K562 (cell line): ENCODE data around the gene KRT28. TPM values are rescaled to one million over a fixed set of nuclear protein-coding genes. Genes with fewer than 3 reads are reported as not detected.

ENCODE experiments used
- ATAC-seq: fragments of 200-7000 bp; cut with Tn5 transposase; 3 replicates; pipeline ENCODE4 v1.9.1; 2020; ENCODE audit warnings: moderate library complexity
- BruUV-seq: library from RNA; stranded (reverse); fragments of 400-500 nt; replicated peaks from 2 replicates; lab custom pipeline; 2021; lab: Mats Ljungman, UMichigan
- CTCF ChIA-PET: fragments of 300-600 bp; formaldehyde crosslinking; extraction: SDS; loops from one replicate; lab custom pipeline; 2021; ENCODE audit warnings: low intra/inter-chr PET ratio; lab: Yijun Ruan, JAX
- POLR2A ChIA-PET: fragments of 300-600, 350-650 bp; sonication (Branson Sonifier 250); formaldehyde crosslinking; extraction: SDS; loops from one replicate; lab custom pipeline; 2021; ENCODE audit warnings: antibody characterized with exemption, inconsistent platforms; lab: Yijun Ruan, JAX
- DNase-seq, 4 experiments: peaks; one replicate each; pipeline versions ENCODE4 v3.0.0 to v3.0.0-alpha.2; 2011 to 2018; ENCODE audit warnings: low spot score in 3 of 4, mixed read lengths in 3 of 4; ENCODE audit errors: extremely low read depth in 1 of 4
- FAIRE-seq: peaks from 2 replicates; lab custom pipeline; 2011; peaks lifted over from hg19 to GRCh38; lab: Jason Lieb, UNC
- H2AFZ ChIP-seq: 2 replicates; pipeline ENCODE4 v1.6.0; 2011; ENCODE audit warnings: low read depth, low read length, control low read depth, inconsistent platforms
- H3K27ac ChIP-seq: fragments of 200-600 bp; 3 replicates; pipeline ENCODE4 v1.8.0; 2011; ENCODE audit warnings: low read depth, mild to moderate bottlenecking, control low read depth, inconsistent platforms, low read length, moderate library complexity, mixed read lengths; ENCODE audit errors: extremely low read depth
- H3K27me3 ChIP-seq, 2 experiments: fragments of 300-600 bp in 1 of 2; 2 replicates in 1 of 2; 3 replicates in 1 of 2; pipeline versions ENCODE4 v1.6.0 to v1.8.0; 2011; ENCODE audit warnings: inconsistent platforms in 2 of 2, low read length in 2 of 2, mild to moderate bottlenecking in 1 of 2, mixed read lengths in 1 of 2, moderate library complexity in 1 of 2; ENCODE audit not compliant: control insufficient read depth in 2 of 2, insufficient read depth in 2 of 2
- H3K36me3 ChIP-seq: fragments of 300-600 bp; 3 replicates; pipeline ENCODE4 v1.8.0; 2011; ENCODE audit warnings: mild to moderate bottlenecking, low read length, inconsistent platforms; ENCODE audit not compliant: control insufficient read depth, insufficient read depth
- H3K4me1 ChIP-seq, 2 experiments: fragments of 200-600 bp in 1 of 2; replicated peaks in 1 of 2; 2 replicates in 1 of 2; 3 replicates in 1 of 2; pipeline versions ENCODE4 v1.5.1 to v1.8.0; 2011; ENCODE audit warnings: inconsistent platforms in 2 of 2, low read length in 2 of 2, mild to moderate bottlenecking in 1 of 2, mixed read lengths in 1 of 2, moderate library complexity in 1 of 2; ENCODE audit not compliant: control insufficient read depth in 2 of 2, insufficient read depth in 2 of 2
- H3K4me2 ChIP-seq: 2 replicates; pipeline ENCODE4 v1.6.1; 2011; ENCODE audit warnings: low read length, control low read depth, inconsistent platforms, mixed read lengths; ENCODE audit not compliant: insufficient read depth
- H3K4me3 ChIP-seq: fragments of 200-600 bp; sonication (generic), shearing (Covaris generic); 2 replicates; pipeline ENCODE4 v1.5.1; 2016; ENCODE audit warnings: control low read depth, inconsistent platforms
- H3K79me2 ChIP-seq: fragments of 200-600 bp; 3 replicates; pipeline ENCODE4 v1.8.0; 2011; ENCODE audit warnings: low read length, inconsistent platforms; ENCODE audit not compliant: control insufficient read depth, insufficient read depth
- H3K9ac ChIP-seq, 2 experiments: 2 replicates each; pipeline versions ENCODE4 v1.6.0 to v1.6.1; 2011; ENCODE audit warnings: low read depth in 2 of 2, low read length in 2 of 2, control low read depth in 1 of 2, inconsistent platforms in 1 of 2, mild to moderate bottlenecking in 1 of 2, mixed read lengths in 1 of 2; ENCODE audit not compliant: insufficient read depth in 1 of 2
- H3K9me1 ChIP-seq: one replicate; pipeline ENCODE4 v1.6.0; 2011; ENCODE audit warnings: inconsistent platforms, mild to moderate bottlenecking, low read length, moderate library complexity; ENCODE audit not compliant: control insufficient read depth, insufficient read depth
- H3K9me3 ChIP-seq: replicated peaks from 2 replicates; pipeline ENCODE4 v1.5.1; 2011; ENCODE audit warnings: low read depth, low read length, inconsistent platforms; ENCODE audit not compliant: control insufficient read depth, insufficient read depth
- H4K20me1 ChIP-seq: replicated peaks from 2 replicates; pipeline ENCODE4 v1.6.1; 2011; ENCODE audit warnings: low read length, inconsistent platforms, mixed read lengths; ENCODE audit not compliant: control insufficient read depth, insufficient read depth
- CHD1 ChIP-seq: fragments of 200-600 bp; sonication (generic); IDR thresholded peaks from one replicate; pipeline ENCODE4 v1.6.1; 2012; ENCODE audit warnings: mild to moderate bottlenecking, moderate library complexity, low read length, inconsistent platforms
- DDX20 ChIP-seq: fragments of 450-650 bp; IDR thresholded peaks from 2 replicates; pipeline ENCODE4 v1.6.1; 2016; ENCODE audit warnings: missing genetic modification characterization, low read depth, mild to moderate bottlenecking, missing compliant biosample characterization, moderate library complexity
- KDM2B ChIP-seq: fragments of 250-450 bp; sonication (Bioruptor Pico); IDR thresholded peaks from 2 replicates; pipeline ENCODE4 v1.8.0; 2021; ENCODE audit warnings: mild to moderate bottlenecking, moderate library complexity
- L3MBTL2 ChIP-seq: fragments of 450-650 bp; IDR thresholded peaks from 2 replicates; pipeline ENCODE4 v1.6.1; 2016; ENCODE audit warnings: mild to moderate bottlenecking, moderate library complexity
- NFATC3 ChIP-seq: fragments of 450-650 bp; IDR thresholded peaks from 2 replicates; pipeline ENCODE4 v1.6.1; 2017; ENCODE audit warnings: mild to moderate bottlenecking
- NUFIP1 ChIP-seq: fragments of 450-650 bp; IDR thresholded peaks from 2 replicates; pipeline ENCODE4 v1.6.1; 2018; ENCODE audit not compliant: partially characterized antibody
- RBFOX2 ChIP-seq: fragments of 200-400 bp; formaldehyde crosslinking; IDR thresholded peaks from 2 replicates; pipeline ENCODE4 v1.6.1; 2017; ENCODE audit warnings: low read depth, mild to moderate bottlenecking, low read length, moderate library complexity
- RHOXF2B ChIP-seq: fragments of 250-450 bp; sonication (Bioruptor Pico); conservative IDR thresholded peaks from 2 replicates; pipeline ENCODE4 v1.5.1; 2021
- RNF2 ChIP-seq: sonication (generic); IDR thresholded peaks from 2 replicates; pipeline ENCODE4 v1.6.1; 2016
- TEAD4 ChIP-seq, 2 experiments: sonication (generic) in 1 of 2; formaldehyde crosslinking in 1 of 2; IDR thresholded peaks; 2 replicates each; pipeline versions ENCODE4 v1.6.1 to v1.8.0; 2012 to 2022; ENCODE audit warnings: borderline replicate concordance in 1 of 2, inconsistent platforms in 1 of 2, low read length in 1 of 2, mild to moderate bottlenecking in 1 of 2, missing genetic modification reagents in 1 of 2
- ZBTB8A ChIP-seq: fragments of 450-650 bp; IDR thresholded peaks from 2 replicates; pipeline ENCODE4 v1.6.1; 2018; ENCODE audit warnings: mild to moderate bottlenecking, moderate library complexity; ENCODE audit not compliant: partially characterized antibody
- ZFP36 ChIP-seq: fragments of 150-350 bp; IDR thresholded peaks from 2 replicates; pipeline ENCODE4 v1.6.1; 2018; ENCODE audit warnings: low read length, low read depth; ENCODE audit not compliant: partially characterized antibody
- ZFX ChIP-seq: sonication (generic); formaldehyde crosslinking; IDR thresholded peaks from 2 replicates; pipeline ENCODE4 v1.8.0; 2022; ENCODE audit warnings: mild to moderate bottlenecking, missing genetic modification reagents, moderate library complexity
- ZNF707 ChIP-seq: fragments of 250-450 bp; sonication (Bioruptor Pico); conservative IDR thresholded peaks from 2 replicates; pipeline ENCODE4 v1.8.0; 2022; ENCODE audit warnings: inconsistent platforms, mild to moderate bottlenecking, moderate library complexity
- WGBS: fragments of 100-300 bp; shearing (Covaris generic); methylation state at CpG from one replicate; pipeline ENCODE4 v1.1.6; 2016; ENCODE audit warnings: low coverage, mixed read lengths; ENCODE audit not compliant: insufficient coverage; ENCODE audit errors: missing lambda C conversion rate; 5-methylcytosine and 5-hydroxymethylcytosine counted together
- in situ Hi-C: fragments of 300-500 bp; cut with MboI; formaldehyde crosslinking; loops from 4 replicates; pipeline ENCODE4 v1.15.0; 2018; ENCODE audit warnings: inconsistent platforms, mixed read lengths
- intact Hi-C: fragments of 100-400 bp; cut with micrococcal nuclease; formaldehyde crosslinking; loops from 2 replicates; pipeline ENCODE4 v1.14.2; 2022
- polyA plus RNA-seq, 8 experiments: library from polyadenylated mRNA; depleted of rRNA in 4 of 8; stranded (reverse) in 5 of 8; unstranded in 3 of 8; fragments of >200 nt; fragmentation: Nextera tagmentation in 2 of 8; fragmentation: Illumina TruSeq in 1 of 8; extraction: Ambion mirVana in 2 of 8; extraction: Trizol in 1 of 8; gene quantifications; 2 replicates each; pipeline versions ENCODE4 v1.2.1 to v1.2.3, GENCODE V29; 2011 to 2014; ENCODE audit warnings: inconsistent platforms in 1 of 8, missing spikeins in 1 of 8
- total RNA-seq, 7 experiments: library from RNA; depleted of rRNA in 6 of 7; stranded (reverse); fragments of >200 nt in 6 of 7; fragmentation: Illumina TruSeq in 2 of 7; extraction: Trizol in 2 of 7; gene quantifications; 2 replicates each; pipeline versions ENCODE4 v1.2.1 to v1.2.3, GENCODE V29; 2011 to 2021; ENCODE audit warnings: low replicate concordance in 1 of 7
- TF ChIP-seq, protein P1 (sequence below), 2 experiments: IDR thresholded peaks; 2 replicates each; pipeline ENCODE4 v1.6.1; 2012; ENCODE audit warnings: improper control_type of control experiment in 2 of 2, low read depth in 2 of 2, low read length in 2 of 2, borderline replicate concordance in 1 of 2
- TF ChIP-seq, protein P2 (sequence below): IDR thresholded peaks from 3 replicates; pipeline ENCODE4 v1.6.1; 2011; ENCODE audit warnings: borderline replicate concordance, mild to moderate bottlenecking; ENCODE audit not compliant: insufficient read length, insufficient read depth
- TF ChIP-seq, protein P3 (sequence below), 2 experiments: IDR thresholded peaks; 2 replicates each; pipeline ENCODE4 v1.6.1; 2011; ENCODE audit warnings: borderline replicate concordance in 1 of 2, control low read depth in 1 of 2, low read depth in 1 of 2, low read length in 1 of 2, mild to moderate bottlenecking in 1 of 2, mixed read lengths in 1 of 2, moderate library complexity in 1 of 2; ENCODE audit not compliant: insufficient read depth in 1 of 2, insufficient read length in 1 of 2, poor library complexity in 1 of 2, severe bottlenecking in 1 of 2; ENCODE audit errors: extremely low read depth in 1 of 2

The KRT28 gene
- total and polyA plus RNA-seq, 9 of the 15 experiments (the other 6 are each of a cell fraction or from before 2014, with no cell fraction given), result not detected

DNA sequence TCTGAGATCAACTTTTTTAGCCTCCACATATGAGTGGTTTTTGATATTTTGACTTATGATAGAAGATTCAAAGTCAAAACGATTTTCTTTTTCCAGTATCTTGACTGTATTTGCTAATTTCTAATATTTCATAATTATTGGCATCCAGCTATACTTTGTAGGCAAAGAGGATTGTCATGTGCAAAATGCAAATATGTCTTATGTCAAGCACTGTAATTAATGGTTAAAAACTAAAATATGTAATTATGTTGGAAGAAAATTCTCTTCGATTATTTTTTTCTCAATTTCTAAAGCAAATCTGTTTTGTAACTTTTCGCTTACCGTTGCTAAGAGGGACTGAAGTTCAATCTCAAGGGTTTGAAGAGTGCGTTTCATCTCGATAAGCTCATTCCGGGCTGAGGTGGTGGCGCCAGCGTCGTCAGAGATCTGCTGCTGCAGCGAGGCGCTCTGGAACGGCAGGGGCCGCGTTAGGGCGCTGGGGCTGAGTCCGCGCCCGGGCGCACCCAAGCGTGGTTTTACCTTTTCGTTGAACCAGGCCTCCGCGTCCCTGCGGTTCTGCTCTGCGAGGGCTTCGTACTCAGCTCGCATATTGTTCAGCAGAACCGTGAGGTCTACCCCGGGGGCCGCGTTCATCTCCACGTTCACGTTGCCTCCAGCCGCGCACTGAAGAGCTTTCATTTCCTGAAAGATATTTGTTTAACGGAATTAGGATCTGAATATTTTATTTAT lies 20.4 kb downstream of the KRT28 start:
- ChIA-PET CTCF (no interaction called here), POLR2A (interaction anchor here (0.6 to 1.2 kb wide), 3 partner anchors 133 to 221 kb away, joined by 3 read pairs; no protein-coding TSS in a partner anchor)
- Histone ChIP-seq H3K36me3 (no peaks in the 10 kb centered on the region), H3K4me2 (no peak overlapping the region), H3K9me3 (no peaks in the 10 kb centered on the region), H3K9ac (no peak overlapping the region), H2AFZ (no peak overlapping the region), H4K20me1 (no peaks in the 10 kb centered on the region), H3K4me1 (peaks cover 0 to 4% of the 10 kb centered on the region in 2 experiments; a peak in 1 of 5 replicates), H3K79me2 (no peaks in the 10 kb centered on the region), H3K9me1 (no peaks in the 10 kb centered on the region), H3K4me3 (no peak overlapping the region), H3K27me3 (peaks cover 0 to 9% of the 10 kb centered on the region in 2 experiments; a peak in 2 of 5 replicates), H3K27ac (no peak overlapping the region)
- BruUV-seq, result no TSS peak
- peak in 1 of 4 experiments; percentile 35 for DNase-seq
- in situ Hi-C loops, result no loop called here
- 20% methylated on average over 32 of the region's 37 CpGs for WGBS
- no peak for FAIRE-seq
- peak; percentile 63; the same call in 2 of the 3 replicates for ATAC-seq
- intact Hi-C loops, result no loop called here
- TF ChIP-seq NFATC3 (no peak), ZNF707 (CRISPR knock-in tag) (no peak), TEAD4 (IDR thresholded peaks at IDR 0.05; ENCODE audit: low read length) (no peak), TEAD4 (CRISPR knock-in tag; IDR thresholded peaks at IDR 0.05; ENCODE audit: borderline replicate concordance) (no peak), ZFP36 (peak; percentile 1), L3MBTL2 (peak; percentile 19; the same call in 1 of the 2 replicates), KDM2B (CRISPR knock-in tag) (no peak), ZFX (CRISPR knock-in tag) (no peak), RBFOX2 (no peak), DDX20 (tag) (no peak), RHOXF2B (CRISPR knock-in tag) (no peak), NUFIP1 (no peak), ZBTB8A (no peak), CHD1 (no peak), RNF2 (peak; percentile 58)
- TF ChIP-seq, protein P1, sequence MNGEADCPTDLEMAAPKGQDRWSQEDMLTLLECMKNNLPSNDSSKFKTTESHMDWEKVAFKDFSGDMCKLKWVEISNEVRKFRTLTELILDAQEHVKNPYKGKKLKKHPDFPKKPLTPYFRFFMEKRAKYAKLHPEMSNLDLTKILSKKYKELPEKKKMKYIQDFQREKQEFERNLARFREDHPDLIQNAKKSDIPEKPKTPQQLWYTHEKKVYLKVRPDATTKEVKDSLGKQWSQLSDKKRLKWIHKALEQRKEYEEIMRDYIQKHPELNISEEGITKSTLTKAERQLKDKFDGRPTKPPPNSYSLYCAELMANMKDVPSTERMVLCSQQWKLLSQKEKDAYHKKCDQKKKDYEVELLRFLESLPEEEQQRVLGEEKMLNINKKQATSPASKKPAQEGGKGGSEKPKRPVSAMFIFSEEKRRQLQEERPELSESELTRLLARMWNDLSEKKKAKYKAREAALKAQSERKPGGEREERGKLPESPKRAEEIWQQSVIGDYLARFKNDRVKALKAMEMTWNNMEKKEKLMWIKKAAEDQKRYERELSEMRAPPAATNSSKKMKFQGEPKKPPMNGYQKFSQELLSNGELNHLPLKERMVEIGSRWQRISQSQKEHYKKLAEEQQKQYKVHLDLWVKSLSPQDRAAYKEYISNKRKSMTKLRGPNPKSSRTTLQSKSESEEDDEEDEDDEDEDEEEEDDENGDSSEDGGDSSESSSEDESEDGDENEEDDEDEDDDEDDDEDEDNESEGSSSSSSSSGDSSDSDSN (IDR thresholded peaks at IDR 0.05; ENCODE audit: borderline replicate concordance in 1 of 2, low read depth in 2 of 2, low read length in 2 of 2), result peak in 1 of 2 experiments; percentile 56; a peak in 1 of 4 replicates
- TF ChIP-seq, protein P2, sequence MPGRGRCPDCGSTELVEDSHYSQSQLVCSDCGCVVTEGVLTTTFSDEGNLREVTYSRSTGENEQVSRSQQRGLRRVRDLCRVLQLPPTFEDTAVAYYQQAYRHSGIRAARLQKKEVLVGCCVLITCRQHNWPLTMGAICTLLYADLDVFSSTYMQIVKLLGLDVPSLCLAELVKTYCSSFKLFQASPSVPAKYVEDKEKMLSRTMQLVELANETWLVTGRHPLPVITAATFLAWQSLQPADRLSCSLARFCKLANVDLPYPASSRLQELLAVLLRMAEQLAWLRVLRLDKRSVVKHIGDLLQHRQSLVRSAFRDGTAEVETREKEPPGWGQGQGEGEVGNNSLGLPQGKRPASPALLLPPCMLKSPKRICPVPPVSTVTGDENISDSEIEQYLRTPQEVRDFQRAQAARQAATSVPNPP, result no peak
- TF ChIP-seq, protein P3, sequence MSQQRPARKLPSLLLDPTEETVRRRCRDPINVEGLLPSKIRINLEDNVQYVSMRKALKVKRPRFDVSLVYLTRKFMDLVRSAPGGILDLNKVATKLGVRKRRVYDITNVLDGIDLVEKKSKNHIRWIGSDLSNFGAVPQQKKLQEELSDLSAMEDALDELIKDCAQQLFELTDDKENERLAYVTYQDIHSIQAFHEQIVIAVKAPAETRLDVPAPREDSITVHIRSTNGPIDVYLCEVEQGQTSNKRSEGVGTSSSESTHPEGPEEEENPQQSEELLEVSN (IDR thresholded peaks at IDR 0.05; ENCODE audit: borderline replicate concordance in 1 of 2, extremely low read depth in 1 of 2, insufficient read depth in 1 of 2, insufficient read length in 1 of 2, low read depth in 1 of 2, low read length in 1 of 2, poor library complexity in 1 of 2, severe bottlenecking in 1 of 2), result peak in 1 of 2 experiments; percentile 45
